BE2C (cell line): ENCODE measurements around the gene ULK4.

ENCODE experiments used
- DNase-seq: peaks from one replicate; pipeline ENCODE4 v3.0.0-alpha.2; 2020
- H3K27me3 ChIP-seq: fragments of 250-450 bp; sonication (Bioruptor Pico); 2 replicates; pipeline ENCODE4 v1.5.1; 2020; ENCODE audit warnings: mild to moderate bottlenecking
- H3K36me3 ChIP-seq: fragments of 250-450 bp; sonication (Bioruptor Pico); 2 replicates; pipeline ENCODE4 v1.5.1; 2020; ENCODE audit warnings: mild to moderate bottlenecking
- H3K4me1 ChIP-seq: fragments of 250-450 bp; sonication (Bioruptor Pico); 2 replicates; pipeline ENCODE4 v1.5.1; 2020
- H3K4me3 ChIP-seq: 2 replicates; pipeline ENCODE4 v1.5.1; 2011; ENCODE audit warnings: low read depth, low read length
- H3K9me3 ChIP-seq: fragments of 250-450 bp; sonication (Bioruptor Pico); 2 replicates; pipeline ENCODE4 v1.5.1; 2020
- TF ChIP-seq, protein P1 (sequence below): IDR thresholded peaks from 2 replicates; pipeline ENCODE4 v1.5.1; 2012; ENCODE audit warnings: mild to moderate bottlenecking, low read depth, low read length

The ULK4 gene

GRCh38 chr3:41216422-41216821 is 745.5 kb downstream of the ULK4 start:
- TF ChIP-seq, protein P1, sequence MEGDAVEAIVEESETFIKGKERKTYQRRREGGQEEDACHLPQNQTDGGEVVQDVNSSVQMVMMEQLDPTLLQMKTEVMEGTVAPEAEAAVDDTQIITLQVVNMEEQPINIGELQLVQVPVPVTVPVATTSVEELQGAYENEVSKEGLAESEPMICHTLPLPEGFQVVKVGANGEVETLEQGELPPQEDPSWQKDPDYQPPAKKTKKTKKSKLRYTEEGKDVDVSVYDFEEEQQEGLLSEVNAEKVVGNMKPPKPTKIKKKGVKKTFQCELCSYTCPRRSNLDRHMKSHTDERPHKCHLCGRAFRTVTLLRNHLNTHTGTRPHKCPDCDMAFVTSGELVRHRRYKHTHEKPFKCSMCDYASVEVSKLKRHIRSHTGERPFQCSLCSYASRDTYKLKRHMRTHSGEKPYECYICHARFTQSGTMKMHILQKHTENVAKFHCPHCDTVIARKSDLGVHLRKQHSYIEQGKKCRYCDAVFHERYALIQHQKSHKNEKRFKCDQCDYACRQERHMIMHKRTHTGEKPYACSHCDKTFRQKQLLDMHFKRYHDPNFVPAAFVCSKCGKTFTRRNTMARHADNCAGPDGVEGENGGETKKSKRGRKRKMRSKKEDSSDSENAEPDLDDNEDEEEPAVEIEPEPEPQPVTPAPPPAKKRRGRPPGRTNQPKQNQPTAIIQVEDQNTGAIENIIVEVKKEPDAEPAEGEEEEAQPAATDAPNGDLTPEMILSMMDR: no peak
- no peak overlapping the region for H3K4me3 ChIP-seq
- peaks cover 3% of the 10 kb centered on the region; the same call in 1 of the 2 replicates for H3K4me1 ChIP-seq
- H3K27me3 ChIP-seq: no peaks in the 10 kb centered on the region
- no peak for DNase-seq
- no peaks in the 10 kb centered on the region for H3K36me3 ChIP-seq
- H3K9me3 ChIP-seq: no peaks in the 10 kb centered on the region

- DNase-seq: no peak
- TF ChIP-seq, protein P1: no peak
- Histone ChIP-seq H3K27me3 (no peaks in the 10 kb centered on the region), H3K4me1 (peaks cover 3% of the 10 kb centered on the region; the same call in 1 of the 2 replicates), H3K9me3 (no peaks in the 10 kb centered on the region), H3K36me3 (no peaks in the 10 kb centered on the region), H3K4me3 (no peak overlapping the region)
These were observed 748.3 kb downstream of the ULK4 start for GRCh38 chr3:41213588-41213987.

DNA sequence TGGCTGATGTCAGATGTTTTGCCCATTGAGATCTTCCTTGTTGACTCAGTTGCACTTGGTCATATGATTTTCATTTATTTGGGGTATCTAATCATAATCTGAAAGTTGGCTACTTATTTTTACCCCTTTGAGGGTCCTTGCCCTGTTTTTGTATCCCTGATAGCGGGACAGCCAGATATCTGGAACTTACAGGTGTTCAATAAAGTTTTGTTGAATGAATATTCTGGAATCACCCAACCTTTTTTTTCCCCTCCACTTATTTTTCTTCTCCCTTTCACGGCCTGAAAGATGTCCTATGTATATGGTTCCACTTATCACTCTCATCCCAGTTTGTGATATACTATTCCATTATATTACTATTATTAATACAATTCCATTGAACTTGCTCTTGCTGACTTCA is 749.8 kb downstream of the ULK4 start:
- no peaks in the 10 kb centered on the region for H3K27me3 ChIP-seq
- TF ChIP-seq, protein P1: no peak
- no peak for DNase-seq
- H3K9me3 ChIP-seq: no peaks in the 10 kb centered on the region
- H3K36me3 ChIP-seq: no peaks in the 10 kb centered on the region
- no peak overlapping the region for H3K4me3 ChIP-seq
- peaks cover 3% of the 10 kb centered on the region; the same call in 1 of the 2 replicates for H3K4me1 ChIP-seq

DNA sequence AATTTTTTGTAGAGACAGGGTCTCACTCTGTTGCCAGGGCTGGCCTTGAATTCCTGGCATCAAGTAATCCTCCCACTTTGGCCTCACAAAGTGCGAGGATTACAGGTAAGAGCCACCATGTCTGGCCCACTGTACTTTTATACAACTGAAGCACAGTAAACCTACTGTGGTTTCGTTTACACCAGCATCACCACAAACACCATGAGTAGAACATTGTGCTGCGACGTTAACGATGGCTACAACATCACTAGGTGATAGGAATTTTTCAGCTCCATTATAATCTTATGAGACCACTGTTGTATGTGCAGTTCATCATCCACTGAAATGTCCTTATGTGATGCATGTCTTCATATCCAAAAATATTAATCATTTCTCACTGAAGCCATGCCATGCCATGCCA is 750.9 kb downstream of the ULK4 start:
- TF ChIP-seq, protein P1: no peak
- Histone ChIP-seq H3K4me3 (no peak overlapping the region), H3K9me3 (no peaks in the 10 kb centered on the region), H3K36me3 (no peaks in the 10 kb centered on the region), H3K4me1 (peaks cover 2% of the 10 kb centered on the region; the same call in 1 of the 2 replicates), H3K27me3 (no peaks in the 10 kb centered on the region)
- DNase-seq: no peak

GRCh38 chr3:41209646-41210045 is 752.3 kb downstream of the ULK4 start:
- no peak for DNase-seq
- H3K36me3 ChIP-seq: no peaks in the 10 kb centered on the region
- TF ChIP-seq, protein P1: no peak
- H3K4me1 ChIP-seq: no peaks in the 10 kb centered on the region
- no peaks in the 10 kb centered on the region for H3K27me3 ChIP-seq
- no peaks in the 10 kb centered on the region for H3K9me3 ChIP-seq
- H3K4me3 ChIP-seq: no peak overlapping the region

DNA sequence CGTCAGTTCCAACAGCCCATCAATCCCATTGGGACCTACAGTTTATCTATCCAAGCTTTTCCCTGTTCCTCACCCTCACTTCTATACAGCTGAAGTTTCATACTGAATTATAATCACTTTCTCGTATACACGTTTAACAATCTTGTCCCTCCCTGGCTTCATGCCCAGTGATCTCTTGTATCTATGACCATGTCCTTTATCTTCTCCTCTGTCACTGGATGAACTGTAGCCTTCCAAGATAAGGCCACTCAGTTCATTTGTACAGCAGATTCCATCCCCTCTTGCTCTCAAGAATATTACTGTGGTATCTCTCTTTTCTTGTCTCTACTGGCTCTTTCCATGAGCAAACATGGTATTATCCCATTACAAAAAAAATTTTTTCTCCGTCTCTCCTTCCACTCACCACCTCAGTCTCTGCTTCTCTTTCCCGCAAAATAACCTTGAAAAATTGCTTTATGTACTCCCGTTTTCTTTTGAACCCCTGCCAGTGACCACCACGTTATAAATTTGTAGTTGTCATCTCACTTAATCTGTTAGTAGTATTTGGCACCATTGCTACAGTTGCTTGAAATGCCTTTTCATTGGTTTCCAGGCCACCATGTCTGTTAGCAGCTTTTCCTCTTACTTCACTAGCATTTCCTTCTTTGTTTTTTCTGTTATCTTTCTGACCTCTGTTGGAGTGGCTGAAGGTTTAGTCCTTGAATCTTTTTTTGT is 753.2 kb downstream of the ULK4 start:
- Histone ChIP-seq H3K4me1 (no peaks in the 10 kb centered on the region), H3K27me3 (no peaks in the 10 kb centered on the region), H3K9me3 (no peaks in the 10 kb centered on the region), H3K4me3 (no peak overlapping the region), H3K36me3 (no peaks in the 10 kb centered on the region)
- no peak for DNase-seq
- TF ChIP-seq, protein P1: no peak
